ENCODE data around the gene PBOV1.

PBOV1 gene

GRCh38 chr6:138205437-138206094 lies 12.7 kb downstream of the PBOV1 start:
- no peak for DNase-seq (ENCODE audit: low read depth in 2 of 2, low spot score in 1 of 2)

- DNase-seq (ENCODE audit: low read depth in 2 of 2, low spot score in 1 of 2), result no peak
These were observed 13.4 kb downstream of the PBOV1 start for GRCh38 chr6:138204792-138205384.

- no peak for DNase-seq (ENCODE audit: low read depth in 2 of 2, low spot score in 1 of 2)
These were observed 14.0 kb downstream of the PBOV1 start for GRCh38 chr6:138204303-138204702.

GRCh38 chr6:138203315-138203714 lies 15.0 kb downstream of the PBOV1 start:
- no peak for DNase-seq (ENCODE audit: low read depth in 2 of 2, low spot score in 1 of 2)

GRCh38 chr6:138201836-138202235 lies 16.5 kb downstream of the PBOV1 start:
- no peak for DNase-seq (ENCODE audit: low read depth in 2 of 2, low spot score in 1 of 2)

GRCh38 chr6:138198430-138199091 lies 19.7 kb downstream of the PBOV1 start:
- DNase-seq (ENCODE audit: low read depth in 2 of 2, low spot score in 1 of 2), result no peak

GRCh38 chr6:138197570-138197969 lies 20.7 kb downstream of the PBOV1 start:
- DNase-seq (ENCODE audit: low read depth in 2 of 2, low spot score in 1 of 2), result no peak

- no peak for DNase-seq (ENCODE audit: low read depth in 2 of 2, low spot score in 1 of 2)
These were observed 22.1 kb downstream of the PBOV1 start for GRCh38 chr6:138196122-138196738.

GRCh38 chr6:138194287-138194686 lies 24.0 kb downstream of the PBOV1 start:
- no peak for DNase-seq (ENCODE audit: low read depth in 2 of 2, low spot score in 1 of 2)

- no peak for DNase-seq (ENCODE audit: low read depth in 2 of 2, low spot score in 1 of 2)
These were observed 29.9 kb downstream of the PBOV1 start for GRCh38 chr6:138188278-138188941.

GRCh38 chr6:138187156-138187555 lies 31.1 kb downstream of the PBOV1 start:
- DNase-seq (ENCODE audit: low read depth in 2 of 2, low spot score in 1 of 2), result no peak

- no peak for DNase-seq (ENCODE audit: low read depth in 2 of 2, low spot score in 1 of 2)
These were observed 34.1 kb downstream of the PBOV1 start for GRCh38 chr6:138184230-138184629.

- DNase-seq (ENCODE audit: low read depth in 2 of 2, low spot score in 1 of 2), result no peak
These were observed 34.5 kb downstream of the PBOV1 start for GRCh38 chr6:138183790-138184134.

GRCh38 chr6:138182939-138183789 lies 35.1 kb downstream of the PBOV1 start:
- no peak for DNase-seq (ENCODE audit: low read depth in 2 of 2, low spot score in 1 of 2)

- no peak for DNase-seq (ENCODE audit: low read depth in 2 of 2, low spot score in 1 of 2)
These were observed 41.5 kb downstream of the PBOV1 start for GRCh38 chr6:138176652-138177232.

- no peak for DNase-seq (ENCODE audit: low read depth in 2 of 2, low spot score in 1 of 2)
These were observed 42.7 kb downstream of the PBOV1 start for GRCh38 chr6:138175596-138175995.

Measured in stimulated activated CD8-positive, alpha-beta memory T cell treated with anti-CD3 and anti-CD28 coated beads, Interleukin-4, amount 100 ng/mL, for 4 hours (primary cell).